Stomach smooth muscle (tissue), 2 donors: ENCODE results near the gene RAD54L.
A peak's percentile ranks its signal among the peaks of the same experiment; 100 is the strongest.

Experiments
- H3K27ac ChIP-seq: one replicate; pipeline ENCODE4 v1.7.0; 2013; ENCODE audit warnings: mild to moderate bottlenecking, low read length, inconsistent platforms
- H3K27me3 ChIP-seq, 2 donors: one replicate each; pipeline ENCODE4 v1.7.0; 2013; ENCODE audit warnings: low read length in 2 of 2; ENCODE audit not compliant: insufficient read depth in 2 of 2, control insufficient read depth in 1 of 2
- H3K36me3 ChIP-seq, 2 donors: one replicate each; pipeline ENCODE4 v1.7.0; 2013; ENCODE audit warnings: low read length in 2 of 2; ENCODE audit not compliant: control insufficient read depth in 2 of 2, insufficient read depth in 2 of 2
- H3K4me1 ChIP-seq: one replicate; pipeline ENCODE4 v1.7.0; 2013; ENCODE audit warnings: low read length; ENCODE audit not compliant: control insufficient read depth, insufficient read depth
- H3K4me3 ChIP-seq, 2 donors: one replicate each; pipeline ENCODE4 v1.7.0; 2013; ENCODE audit warnings: low read length in 2 of 2
- H3K9ac ChIP-seq, 2 donors: one replicate each; pipeline ENCODE4 v1.7.0; 2013; ENCODE audit warnings: low read length in 2 of 2, mild to moderate bottlenecking in 1 of 2
- H3K9me3 ChIP-seq, 2 donors: one replicate each; pipeline ENCODE4 v1.7.0; 2013; ENCODE audit warnings: low read length in 2 of 2; ENCODE audit not compliant: control insufficient read depth in 2 of 2
- donor health status: healthy.
- donor health status: Pancreatic carcinoma.

RAD54L gene

GRCh38 chr1:46247436-46248121, at the start of gene RAD54L:
Gene RAD54L (plus strand): TSS chr1:46247763. CDS start chr1:46248406, 643 bp downstream.
- no peaks in the 10 kb centered on the region for H3K9me3 ChIP-seq
- H3K27ac ChIP-seq = no peak within 1 kb of the TSS

GRCh38 chr1:46197964-46198811, 49.4 kb upstream of the RAD54L start, which contains the start of gene POMGNT1:
Gene POMGNT1 (minus strand): TSS chr1:46198434. CDS start chr1:46197821, 613 bp downstream.
- peak within 1 kb of the TSS; percentile 96 for H3K9ac ChIP-seq
- peak within 1 kb of the TSS; percentile 96 to 100 for H3K4me3 ChIP-seq
- H3K36me3 ChIP-seq = peaks cover 25 to 31% of the 10 kb centered on the region in 2 donors
- H3K27me3 ChIP-seq = no peaks in the 10 kb centered on the region
- H3K9me3 ChIP-seq = no peaks in the 10 kb centered on the region
- H3K27ac ChIP-seq = peak within 1 kb of the TSS; percentile 66
- peaks cover 30% of the 10 kb centered on the region for H3K4me1 ChIP-seq

More at GRCh38 chr1:46247436-46248121, at the start of gene RAD54L:
- peak within 1 kb of the TSS; percentile 87 to 97 for H3K4me3 ChIP-seq
- H3K36me3 ChIP-seq = no peaks in the 10 kb centered on the region
- no peaks in the 10 kb centered on the region for H3K27me3 ChIP-seq
- peaks cover 8% of the 10 kb centered on the region for H3K4me1 ChIP-seq
- peak within 1 kb of the TSS; percentile 60 to 78 for H3K9ac ChIP-seq

GRCh38 chr1:46199233-46199749, 48.3 kb upstream of the RAD54L start:
- no peaks in the 10 kb centered on the region for H3K9me3 ChIP-seq
- H3K27ac ChIP-seq = no peak overlapping the region
- peaks cover 38% of the 10 kb centered on the region for H3K4me1 ChIP-seq
- no peak overlapping the region for H3K9ac ChIP-seq
- H3K36me3 ChIP-seq = peaks cover 15 to 20% of the 10 kb centered on the region in 2 donors
- H3K27me3 ChIP-seq = no peaks in the 10 kb centered on the region
- H3K4me3 ChIP-seq = peak overlapping the region; percentile 22 to 91

GRCh38 chr1:46203738-46204405, 43.7 kb upstream of the RAD54L start:
- H3K9ac ChIP-seq = peak overlapping the region; percentile 87 to 89
- H3K27ac ChIP-seq = peak overlapping the region; percentile 78
- peak overlapping the region; percentile 98 for H3K4me3 ChIP-seq

GRCh38 chr1:46204406-46204742, 43.2 kb upstream of the RAD54L start:
- Histone ChIP-seq H3K27me3 (no peaks in the 10 kb centered on the region), H3K4me1 (peaks cover 30% of the 10 kb centered on the region), H3K9me3 (no peaks in the 10 kb centered on the region), H3K27ac (peak overlapping the region; percentile 78), H3K9ac (peak overlapping the region; percentile 87 to 89), H3K36me3 (no peaks in the 10 kb centered on the region), H3K4me3 (peak overlapping the region; percentile 98)

More at GRCh38 chr1:46203738-46204405, 43.7 kb upstream of the RAD54L start:
- no peaks in the 10 kb centered on the region for H3K36me3 ChIP-seq
- peaks cover 33% of the 10 kb centered on the region for H3K4me1 ChIP-seq
- no peaks in the 10 kb centered on the region for H3K27me3 ChIP-seq
- no peaks in the 10 kb centered on the region for H3K9me3 ChIP-seq

- H3K4me1 ChIP-seq = peaks cover 30% of the 10 kb centered on the region
- H3K27me3 ChIP-seq = no peaks in the 10 kb centered on the region
- no peaks in the 10 kb centered on the region for H3K9me3 ChIP-seq
- H3K4me3 ChIP-seq = no peak overlapping the region
- no peaks in the 10 kb centered on the region for H3K36me3 ChIP-seq
- H3K27ac ChIP-seq = peak overlapping the region; percentile 18
- H3K9ac ChIP-seq = peak overlapping the region in 1 of 2 donors; percentile 2
Observed at GRCh38 chr1:46205141-46205540, 42.4 kb upstream of the RAD54L start.

GRCh38 chr1:46205791-46206190, 41.8 kb upstream of the RAD54L start:
- Histone ChIP-seq H3K9ac (no peak overlapping the region), H3K27ac (peak overlapping the region; percentile 18), H3K9me3 (no peaks in the 10 kb centered on the region), H3K4me3 (peak overlapping the region in 1 of 2 donors; percentile 22), H3K4me1 (peaks cover 30% of the 10 kb centered on the region), H3K36me3 (no peaks in the 10 kb centered on the region), H3K27me3 (no peaks in the 10 kb centered on the region)

GRCh38 chr1:46206399-46206798, 41.2 kb upstream of the RAD54L start:
- H3K36me3 ChIP-seq = no peaks in the 10 kb centered on the region
- H3K27me3 ChIP-seq = no peaks in the 10 kb centered on the region
- H3K9ac ChIP-seq = no peak overlapping the region
- H3K4me1 ChIP-seq = peaks cover 30% of the 10 kb centered on the region
- no peak overlapping the region for H3K27ac ChIP-seq
- H3K4me3 ChIP-seq = no peak overlapping the region
- no peaks in the 10 kb centered on the region for H3K9me3 ChIP-seq

GRCh38 chr1:46210561-46210960, 37.0 kb upstream of the RAD54L start:
- Histone ChIP-seq H3K9ac (no peak overlapping the region), H3K27me3 (no peaks in the 10 kb centered on the region), H3K4me1 (peaks cover 3% of the 10 kb centered on the region), H3K27ac (no peak overlapping the region), H3K36me3 (no peaks in the 10 kb centered on the region), H3K9me3 (no peaks in the 10 kb centered on the region), H3K4me3 (no peak overlapping the region)

- no peak overlapping the region for H3K9ac ChIP-seq
- H3K4me3 ChIP-seq = no peak overlapping the region
- H3K27me3 ChIP-seq = no peaks in the 10 kb centered on the region
Observed at GRCh38 chr1:46211051-46211450, 36.5 kb upstream of the RAD54L start.

More at GRCh38 chr1:46211051-46211450, 36.5 kb upstream of the RAD54L start:
- Histone ChIP-seq H3K36me3 (no peaks in the 10 kb centered on the region), H3K27ac (no peak overlapping the region), H3K9me3 (no peaks in the 10 kb centered on the region), H3K4me1 (no peaks in the 10 kb centered on the region)
